Measurements from ENCODE around the gene PTPRF. TPM values are rescaled to one million over a fixed set of nuclear protein-coding genes. Genes with fewer than 3 reads are reported as not detected.

The PTPRF gene
- polyA plus RNA-seq, 3 donors, result not detected

- 98% methylated on average over 7 of the region's 8 CpGs for WGBS (ENCODE audit: insufficient coverage)
- H3K36me3 ChIP-seq (replicated peaks in 1 of 2; ENCODE audit: control insufficient read depth in 1 of 2, insufficient read depth in 2 of 2, low read length in 2 of 2), result no peaks in the 10 kb centered on the region
- DNase-seq, result no peak
- H3K27ac ChIP-seq (ENCODE audit: low read depth in 1 of 2, low read length in 2 of 2), result no peak overlapping the region
- peaks cover 0 to 4% (median 0%) of the 10 kb centered on the region in 7 donors for H3K9me3 Mint-ChIP-seq
- no peak overlapping the region for H3K4me3 ChIP-seq (replicated peaks in 1 of 3; ENCODE audit: low read depth in 2 of 3, low read length in 3 of 3)
- H3K27me3 ChIP-seq (ENCODE audit: control insufficient read depth in 2 of 2, insufficient read depth in 2 of 2, low read length in 2 of 2), result peaks cover 0 to 2% of the 10 kb centered on the region in 2 donors
- H3K27me3 Mint-ChIP-seq (ENCODE audit: low read depth in 3 of 3), result peaks cover 1 to 6% (median 4%) of the 10 kb centered on the region in 3 donors
- no peaks in the 10 kb centered on the region for H3K79me2 ChIP-seq (ENCODE audit: insufficient read depth, low read length)
- no peak overlapping the region for H3K9ac ChIP-seq (ENCODE audit: insufficient read depth, low read length, poor library complexity, severe bottlenecking)
- TF ChIP-seq CTCF (IDR thresholded peaks at IDR 0.05), result no peak
- H3K4me1 Mint-ChIP-seq, result no peaks in the 10 kb centered on the region
- no peaks in the 10 kb centered on the region for H3K36me3 Mint-ChIP-seq
- H3K27ac Mint-ChIP-seq, result no peak overlapping the region
- no peaks in the 10 kb centered on the region for H3K9me3 ChIP-seq (replicated peaks in 1 of 2; ENCODE audit: control insufficient read depth in 1 of 2, insufficient read depth in 1 of 2, low read length in 2 of 2)
- H3K4me2 ChIP-seq (replicated peaks; ENCODE audit: extremely low read depth, low read length, poor library complexity, severe bottlenecking), result no peak overlapping the region
- H4K20me1 ChIP-seq (ENCODE audit: insufficient read depth, low read length), result no peaks in the 10 kb centered on the region
- no peak overlapping the region for H2AFZ ChIP-seq (ENCODE audit: insufficient read depth, low read depth, low read length, poor library complexity, severe bottlenecking)
- intact Hi-C loops (cut with micrococcal nuclease), result no loop called here
- no peak overlapping the region for H3K4me3 Mint-ChIP-seq
- H3K4me1 ChIP-seq (ENCODE audit: control insufficient read depth in 1 of 2, insufficient read depth in 2 of 2, low read length in 2 of 2), result no peaks in the 10 kb centered on the region
These were observed 27.1 kb upstream of the PTPRF start for GRCh38 chr1:43503534-43503933.

GRCh38 chr1:43505077-43505780 lies 25.5 kb upstream of the PTPRF start:
- peaks cover 1 to 4% (median 4%) of the 10 kb centered on the region in 3 donors for H3K27me3 Mint-ChIP-seq (ENCODE audit: low read depth in 3 of 3)
- Histone ChIP-seq H2AFZ (ENCODE audit: insufficient read depth, low read depth, low read length, poor library complexity, severe bottlenecking) (no peak overlapping the region), H3K9ac (ENCODE audit: insufficient read depth, low read length, poor library complexity, severe bottlenecking) (no peak overlapping the region), H4K20me1 (ENCODE audit: insufficient read depth, low read length) (no peaks in the 10 kb centered on the region), H3K4me3 (replicated peaks in 1 of 3; ENCODE audit: low read depth in 2 of 3, low read length in 3 of 3) (no peak overlapping the region), H3K27ac (ENCODE audit: low read depth in 1 of 2, low read length in 2 of 2) (no peak overlapping the region), H3K36me3 (replicated peaks in 1 of 2; ENCODE audit: control insufficient read depth in 1 of 2, insufficient read depth in 2 of 2, low read length in 2 of 2) (no peaks in the 10 kb centered on the region), H3K79me2 (ENCODE audit: insufficient read depth, low read length) (no peaks in the 10 kb centered on the region), H3K27me3 (ENCODE audit: control insufficient read depth in 2 of 2, insufficient read depth in 2 of 2, low read length in 2 of 2) (no peaks in the 10 kb centered on the region), H3K9me3 (replicated peaks in 1 of 2; ENCODE audit: control insufficient read depth in 1 of 2, insufficient read depth in 1 of 2, low read length in 2 of 2) (no peaks in the 10 kb centered on the region), H3K4me2 (replicated peaks; ENCODE audit: extremely low read depth, low read length, poor library complexity, severe bottlenecking) (no peak overlapping the region), H3K4me1 (ENCODE audit: control insufficient read depth in 1 of 2, insufficient read depth in 2 of 2, low read length in 2 of 2) (no peaks in the 10 kb centered on the region)
- intact Hi-C loops (cut with micrococcal nuclease), result no loop called here
- peaks cover 0 to 4% (median 0%) of the 10 kb centered on the region in 7 donors for H3K9me3 Mint-ChIP-seq
- H3K27ac Mint-ChIP-seq, result peak overlapping the region in 2 of 7 donors; percentile 8 to 45
- TF ChIP-seq CTCF (IDR thresholded peaks at IDR 0.05), result no peak
- DNase-seq, result no peak
- H3K36me3 Mint-ChIP-seq, result no peaks in the 10 kb centered on the region
- no peak overlapping the region for H3K4me3 Mint-ChIP-seq
- no peaks in the 10 kb centered on the region for H3K4me1 Mint-ChIP-seq
- 84% methylated on average over 8 of the region's 10 CpGs for WGBS (ENCODE audit: insufficient coverage)
